ENCODE measurements around the gene SMAGP.
"Not testable (repeated sequence)": the region's sequence is repeated elsewhere in the genome, so short reads cannot be mapped to it uniquely, and the experiment has no call there.

The SMAGP gene

DNA sequence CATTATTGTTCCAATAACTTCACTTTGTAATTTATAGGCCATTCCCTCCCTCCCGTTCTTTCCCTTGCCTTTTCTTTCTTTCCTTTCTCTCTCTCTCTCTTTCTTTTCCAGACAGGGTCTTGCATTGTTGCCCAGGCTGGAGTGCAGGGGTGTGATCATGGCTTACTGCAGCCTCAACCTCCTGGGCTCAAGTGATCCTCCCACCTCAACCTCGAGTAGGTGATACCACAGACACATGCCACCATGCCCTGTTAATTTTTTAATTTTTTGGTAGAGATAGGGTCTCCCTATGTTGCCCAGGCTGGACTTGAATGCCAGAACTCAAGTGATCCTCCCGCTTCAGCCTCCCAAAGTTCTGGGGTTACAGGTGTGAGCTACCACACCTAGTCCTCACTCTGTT is 45.6 kb downstream of the SMAGP start:
- DNase-seq, result no peak

DNA sequence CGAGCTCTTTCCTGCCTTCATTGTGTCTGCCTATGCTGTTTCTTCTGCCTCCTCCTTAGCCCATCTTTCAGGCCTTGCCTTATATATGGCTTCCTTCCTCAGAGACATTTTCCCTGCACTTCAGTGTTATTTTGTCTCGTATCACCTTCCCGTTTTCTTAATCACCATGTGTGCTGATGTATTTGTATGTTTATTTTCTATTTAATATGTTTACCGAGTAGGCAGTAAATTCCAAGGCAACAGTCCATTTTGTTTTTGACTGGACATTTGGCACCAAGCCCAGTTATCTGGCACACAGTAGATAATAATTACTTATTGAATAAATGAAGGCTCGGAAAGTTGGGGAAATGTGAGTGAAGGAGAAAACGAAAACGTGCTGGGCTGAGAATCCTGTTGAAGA is 47.8 kb downstream of the SMAGP start:
- no peak for DNase-seq

DNA sequence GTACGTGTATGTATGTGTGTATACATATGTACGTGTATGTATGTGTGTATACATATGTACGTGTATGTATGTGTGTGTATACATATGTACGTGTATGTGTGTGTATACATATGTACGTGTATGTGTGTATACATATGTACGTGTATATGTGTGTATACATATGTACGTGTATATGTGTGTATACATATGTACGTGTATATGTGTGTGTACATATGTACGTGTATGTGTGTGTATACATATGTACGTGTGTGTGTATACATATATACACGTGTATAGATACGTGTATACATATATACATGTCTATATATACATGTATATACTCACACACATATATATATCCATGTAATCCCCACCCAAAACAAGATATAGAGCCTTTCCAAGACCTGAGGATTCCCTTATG is 50.4 kb downstream of the SMAGP start:
- DNase-seq, result not testable (repeated sequence)

DNA sequence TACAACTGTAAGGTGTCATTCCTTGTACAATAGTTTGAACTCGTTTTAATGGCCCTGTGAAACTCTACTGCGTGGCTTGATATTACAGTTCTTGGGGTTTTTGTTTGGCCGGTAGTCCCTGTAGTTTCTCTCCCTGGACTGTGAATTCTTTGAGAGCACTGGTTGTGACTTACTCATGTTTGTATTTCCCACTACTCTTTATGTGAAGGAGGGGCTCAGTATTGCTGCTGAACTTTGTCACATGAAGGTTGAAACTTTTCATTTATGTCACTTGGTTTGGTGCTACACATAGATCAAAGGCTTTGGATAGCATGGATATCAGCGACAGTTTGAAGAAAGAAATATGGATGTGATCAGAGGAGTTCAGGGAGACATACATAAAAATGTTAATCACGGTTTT is 50.9 kb downstream of the SMAGP start:
- DNase-seq, result no peak

DNA sequence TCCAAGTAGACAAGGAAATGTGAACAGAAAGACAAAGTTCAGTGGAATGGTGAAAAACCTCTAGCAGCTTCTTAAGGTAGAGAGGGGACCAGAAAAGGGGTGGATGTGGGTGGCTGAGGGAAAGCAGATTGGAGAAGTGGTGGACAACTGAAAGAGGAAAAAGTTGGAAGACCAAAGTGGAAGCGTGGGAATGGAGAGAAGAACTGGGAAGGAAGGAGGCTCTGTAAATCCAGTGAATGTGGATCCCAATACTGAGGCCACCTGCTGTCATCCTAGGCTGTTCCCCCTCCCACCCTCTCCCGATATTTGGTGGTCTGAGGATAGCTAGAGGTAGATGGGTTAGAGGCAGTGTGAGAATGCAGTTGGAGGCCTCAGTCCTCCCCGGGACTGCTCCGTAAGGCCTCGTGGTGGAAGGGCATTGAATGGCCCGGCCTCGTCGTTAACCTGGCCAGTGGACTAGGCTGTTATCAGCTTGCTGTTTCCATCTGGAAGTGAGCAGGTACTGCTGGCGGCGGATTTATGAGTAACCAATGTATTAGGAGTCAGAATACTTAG is 51.5 kb downstream of the SMAGP start:
- DNase-seq, result peak in 1 of 14 donors; percentile 21

DNA sequence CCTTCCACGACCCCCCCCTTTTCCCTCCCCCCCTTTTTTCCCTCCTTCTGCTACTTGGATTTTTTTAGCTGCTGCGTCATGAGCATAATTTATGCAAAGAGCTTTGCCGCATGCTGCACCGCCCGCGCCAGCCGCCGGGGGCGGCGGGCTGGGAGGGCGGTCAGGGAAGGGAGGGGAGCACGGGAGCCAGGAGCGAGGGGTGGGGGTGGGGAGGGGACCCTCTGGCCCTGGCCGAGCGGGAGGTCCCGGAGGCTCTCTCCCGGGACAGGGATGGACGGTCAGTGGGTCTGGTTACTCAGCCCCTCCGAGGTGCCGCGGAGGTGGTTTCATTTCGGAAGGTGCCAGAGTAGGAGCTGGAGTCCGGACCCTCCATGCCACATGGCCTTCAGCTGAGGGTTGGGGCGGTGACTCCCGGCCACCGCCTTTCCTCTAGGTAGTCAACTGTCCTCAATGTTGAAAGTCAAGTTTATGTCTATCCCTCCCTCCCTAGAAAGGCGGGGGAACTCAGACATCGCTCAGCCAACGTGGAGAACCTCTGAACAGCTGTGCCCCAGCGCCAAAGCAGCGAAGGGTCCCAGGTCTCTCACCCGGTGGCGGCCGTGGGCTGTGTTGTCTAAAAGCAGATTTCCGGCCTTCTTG is 52.1 kb downstream of the SMAGP start, which contains the start of gene POU6F1:
Gene POU6F1, minus strand, starts transcription at position 95 of the 639 bp plus-strand sequence. CDS start 11,226 bp downstream, outside the sequence.
- peak in 12 of 14 donors; percentile 41 to 80 (median 66) for DNase-seq

DNA sequence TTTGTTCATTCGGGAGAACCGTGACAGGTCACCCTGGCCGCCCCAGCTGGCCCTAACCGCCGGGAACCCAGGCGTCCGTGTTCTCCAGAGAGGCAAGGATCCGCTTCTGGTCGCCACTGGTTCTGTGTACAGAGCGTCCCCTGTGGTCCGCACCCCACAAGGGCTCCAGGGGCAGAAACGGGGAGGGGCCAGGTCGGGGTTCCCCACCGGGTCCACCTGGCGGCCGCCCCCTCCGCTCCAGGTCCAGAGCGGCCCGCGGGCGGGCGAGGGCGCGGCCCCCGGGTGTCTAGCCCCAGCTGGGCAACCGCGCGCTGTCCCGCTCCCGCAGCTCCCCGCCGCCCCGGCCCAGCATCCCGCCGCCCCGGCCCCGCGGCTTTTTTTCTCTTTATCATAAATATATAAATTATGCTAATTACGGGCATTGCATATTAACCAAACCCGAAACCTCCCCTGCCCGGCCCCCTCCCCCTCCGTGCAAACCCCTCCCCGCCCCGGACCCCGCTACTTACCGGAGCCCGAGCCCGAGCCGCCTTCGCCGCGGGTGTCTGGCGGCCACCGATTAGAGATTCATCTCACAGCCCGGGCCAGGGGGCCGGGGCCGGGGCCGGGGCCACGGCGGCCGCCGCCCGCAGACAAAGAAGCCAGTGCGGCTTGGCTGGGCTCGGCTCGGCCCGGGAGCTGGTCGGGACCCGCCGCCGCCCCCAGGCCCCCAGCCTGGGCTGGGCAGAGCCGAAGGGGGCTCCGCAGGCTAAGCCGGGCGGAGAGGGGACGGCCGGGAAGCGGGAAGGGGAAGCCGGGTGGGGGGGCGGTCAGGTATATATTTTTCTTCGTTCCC is 52.9 kb downstream of the SMAGP start:
- DNase-seq, result peak in 11 of 14 donors; percentile 42 to 79 (median 61)

DNA sequence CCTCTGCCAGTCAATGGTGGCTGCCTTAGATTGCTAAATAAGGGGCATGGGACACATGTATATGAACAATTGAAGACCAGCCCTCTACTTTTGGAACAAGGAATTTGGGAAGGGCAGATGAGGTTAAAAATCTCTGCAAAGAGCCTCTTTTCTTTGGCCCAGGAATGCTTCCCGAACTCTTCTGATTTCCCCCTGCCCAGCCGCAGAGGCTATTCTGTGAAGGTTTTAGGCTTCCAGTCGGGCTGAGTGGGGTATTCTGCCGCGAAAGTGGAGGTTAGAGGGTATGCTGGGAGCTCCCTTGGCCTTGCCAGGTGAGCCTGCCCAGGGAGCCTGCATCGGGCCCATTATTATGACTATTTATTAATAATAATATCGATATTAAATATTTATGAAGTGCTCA is 53.6 kb downstream of the SMAGP start:
- DNase-seq, result peak in 1 of 14 donors; percentile 55

DNA sequence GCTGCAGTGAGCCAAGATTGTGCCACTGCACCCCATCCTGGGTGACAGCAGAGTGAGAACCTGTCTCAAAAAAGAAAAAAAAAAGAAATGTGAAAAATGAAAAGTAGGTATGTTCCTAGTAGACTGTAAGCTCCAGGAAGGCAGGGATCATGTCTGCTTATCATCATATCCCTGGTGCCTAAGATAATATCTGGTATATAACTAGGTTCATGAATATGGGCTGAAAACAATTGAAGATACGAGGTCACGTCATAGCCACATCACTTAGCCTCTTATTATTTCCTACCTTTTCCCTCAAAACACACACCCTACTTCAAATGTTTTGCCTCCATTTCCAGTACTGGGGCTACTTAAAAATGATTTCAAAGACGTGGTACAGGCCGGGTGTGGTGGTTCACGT is 55.3 kb downstream of the SMAGP start:
- no peak for DNase-seq

DNA sequence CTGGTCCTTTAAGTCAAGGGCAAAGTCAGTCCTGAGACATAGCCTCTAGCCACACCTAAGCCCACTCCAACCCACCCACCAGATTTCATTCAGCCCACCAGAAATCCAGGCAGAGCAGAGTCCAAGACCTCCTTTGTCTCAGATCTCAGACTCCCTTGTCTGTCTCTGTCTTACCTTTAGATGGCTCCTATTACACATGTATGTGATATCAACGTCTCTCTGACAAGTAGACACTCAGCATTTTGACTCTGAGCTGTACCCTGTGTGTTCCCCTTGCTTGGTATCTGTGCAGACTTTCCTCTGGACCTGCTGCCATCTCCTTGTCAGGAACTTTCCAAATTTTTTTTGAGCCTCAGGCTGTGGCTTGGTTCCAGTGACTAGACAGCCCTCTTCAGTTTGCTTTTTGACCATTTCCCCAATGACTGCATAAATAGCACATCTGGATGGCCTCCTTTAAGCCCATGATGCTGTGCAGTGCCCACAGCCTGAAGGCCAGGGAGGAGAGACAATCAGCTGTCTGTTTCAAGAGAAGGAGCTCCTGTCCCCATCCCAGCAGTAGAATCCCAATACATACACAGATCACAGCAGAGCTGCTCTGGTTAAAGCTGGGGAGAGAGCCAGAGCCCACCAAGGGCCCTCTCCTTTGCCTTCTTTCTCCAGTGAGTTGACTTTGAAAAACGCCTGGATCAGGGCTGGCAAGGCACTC is 59.4 kb downstream of the SMAGP start:
- peak in 9 of 14 donors; percentile 8 to 67 (median 35) for DNase-seq

DNA sequence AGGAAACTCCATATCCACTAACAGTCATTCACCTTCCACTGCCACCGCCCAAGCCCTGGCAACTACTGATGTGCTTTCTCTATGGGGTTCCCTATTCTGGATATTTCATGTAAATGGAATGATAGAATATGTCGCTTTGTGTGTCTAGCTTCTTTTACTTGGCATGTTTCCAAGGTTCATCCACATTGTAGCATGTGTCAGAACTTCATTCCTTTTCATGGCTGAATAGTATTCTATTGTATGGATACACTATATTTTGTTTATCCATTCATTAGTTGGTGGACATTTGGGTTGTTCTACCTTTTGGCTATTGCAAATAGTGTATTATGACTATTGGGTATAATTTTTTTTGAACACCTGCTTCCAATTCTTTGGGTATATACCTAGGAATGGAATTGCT is 61.0 kb downstream of the SMAGP start:
- DNase-seq, result no peak

DNA sequence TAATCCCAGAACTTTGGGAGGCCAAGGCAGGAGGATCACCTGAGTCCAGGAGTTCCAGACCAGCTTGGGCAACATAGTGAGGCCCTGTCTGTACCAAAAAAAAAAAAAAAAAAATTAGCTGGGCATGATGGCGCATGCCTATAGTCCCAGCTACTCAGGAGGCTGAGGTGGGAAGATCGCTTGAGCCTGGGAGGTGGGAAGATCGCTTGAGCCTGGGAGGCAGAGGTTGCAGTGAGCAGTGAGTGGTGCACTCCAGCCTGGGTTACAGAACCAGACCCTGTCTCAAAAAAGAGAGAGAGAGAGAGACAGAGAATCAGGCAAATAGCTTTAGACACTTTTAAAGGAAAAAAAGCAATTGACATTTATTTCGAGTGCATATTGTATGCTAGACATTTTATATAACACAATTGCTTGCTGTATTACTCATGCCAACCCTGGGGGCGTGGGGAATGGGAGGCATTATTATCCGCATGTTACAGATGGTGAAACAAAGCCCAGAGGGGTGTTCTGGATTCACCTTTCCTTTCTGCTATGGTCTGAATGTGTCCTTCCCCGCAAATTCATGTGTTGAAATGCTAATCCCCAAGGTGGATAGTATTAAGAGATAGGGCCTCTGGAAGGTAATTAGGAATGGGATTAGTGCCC is 62.1 kb downstream of the SMAGP start:
- no peak for DNase-seq

DNA sequence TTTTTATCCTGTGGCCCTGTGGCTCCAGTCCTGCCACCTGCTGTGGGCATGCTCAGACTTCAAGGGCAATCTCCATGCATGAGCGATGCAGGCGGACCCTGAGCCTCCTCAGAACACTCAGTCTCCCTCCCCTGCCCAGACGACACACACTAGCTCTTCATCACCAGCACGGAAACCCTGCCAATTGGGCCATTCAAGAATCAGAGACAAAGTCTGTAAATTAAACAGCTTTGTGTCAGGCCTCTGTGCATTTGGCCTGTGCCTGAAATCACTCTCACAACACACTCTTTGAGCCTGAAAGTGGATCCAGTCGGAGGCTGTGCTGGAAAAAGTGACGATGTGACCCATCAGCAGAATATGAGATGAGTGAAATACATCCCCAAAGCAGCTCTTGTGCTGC is 64.9 kb downstream of the SMAGP start:
- peak in 2 of 14 donors; percentile 7 to 19 for DNase-seq

DNA sequence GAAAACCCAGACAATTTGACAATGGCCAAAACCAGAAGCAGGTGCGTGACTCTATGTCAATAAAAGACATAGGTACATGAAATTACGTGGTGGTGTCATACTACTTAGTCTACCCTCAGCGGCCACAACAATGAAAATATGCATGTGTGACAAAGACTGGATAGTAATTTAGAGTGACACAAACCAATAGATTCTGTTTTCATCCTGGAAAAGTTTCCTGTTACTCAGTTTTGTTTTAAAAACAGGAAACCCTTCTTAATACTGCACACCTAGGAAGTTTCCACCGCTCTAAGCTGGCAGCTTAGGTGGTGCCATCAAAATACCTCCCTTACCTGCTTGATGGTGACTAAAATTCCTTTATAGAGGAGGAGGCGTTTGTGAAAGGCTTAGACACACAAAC is 67.5 kb downstream of the SMAGP start:
- DNase-seq, result no peak

DNA sequence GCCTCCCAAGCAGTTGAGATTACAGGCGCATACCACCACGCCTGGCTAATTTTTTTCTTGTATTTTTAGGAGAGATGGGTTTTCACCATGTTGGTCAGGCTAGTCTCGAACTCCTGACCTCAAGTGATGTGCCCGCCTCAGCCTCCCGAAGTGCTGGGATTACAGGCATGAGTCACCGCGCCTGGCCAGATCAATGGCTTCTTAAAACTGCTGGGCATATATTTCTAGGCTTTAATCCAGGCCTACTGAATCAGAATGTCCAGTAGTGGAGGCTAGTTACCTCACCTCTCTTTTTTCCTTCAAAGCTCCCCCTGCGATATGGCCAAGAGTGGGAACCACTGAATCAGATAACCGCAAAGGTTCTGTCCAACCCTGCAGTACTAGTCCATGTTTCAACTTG is 69.4 kb downstream of the SMAGP start:
- no peak for DNase-seq

DNA sequence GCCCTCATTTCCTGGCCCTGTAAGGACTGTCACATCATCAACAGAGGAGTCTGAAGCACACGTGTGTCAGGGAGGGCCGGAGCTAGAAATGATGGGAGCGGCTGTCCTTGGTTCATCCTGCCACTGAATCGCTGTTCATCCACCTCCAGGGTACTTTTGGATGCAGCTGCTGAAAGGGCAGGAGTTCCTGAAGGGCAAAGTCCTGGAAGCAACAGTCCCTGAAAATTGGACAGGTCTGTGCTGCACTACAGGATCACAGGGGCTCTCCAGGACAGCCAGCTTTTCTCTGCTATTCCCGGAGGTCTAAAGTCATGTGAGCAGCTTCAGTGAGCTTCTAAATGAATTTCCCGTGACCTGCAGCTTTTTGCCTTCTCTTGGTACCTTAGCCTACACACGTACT is 70.1 kb downstream of the SMAGP start:
- no peak for DNase-seq

DNA sequence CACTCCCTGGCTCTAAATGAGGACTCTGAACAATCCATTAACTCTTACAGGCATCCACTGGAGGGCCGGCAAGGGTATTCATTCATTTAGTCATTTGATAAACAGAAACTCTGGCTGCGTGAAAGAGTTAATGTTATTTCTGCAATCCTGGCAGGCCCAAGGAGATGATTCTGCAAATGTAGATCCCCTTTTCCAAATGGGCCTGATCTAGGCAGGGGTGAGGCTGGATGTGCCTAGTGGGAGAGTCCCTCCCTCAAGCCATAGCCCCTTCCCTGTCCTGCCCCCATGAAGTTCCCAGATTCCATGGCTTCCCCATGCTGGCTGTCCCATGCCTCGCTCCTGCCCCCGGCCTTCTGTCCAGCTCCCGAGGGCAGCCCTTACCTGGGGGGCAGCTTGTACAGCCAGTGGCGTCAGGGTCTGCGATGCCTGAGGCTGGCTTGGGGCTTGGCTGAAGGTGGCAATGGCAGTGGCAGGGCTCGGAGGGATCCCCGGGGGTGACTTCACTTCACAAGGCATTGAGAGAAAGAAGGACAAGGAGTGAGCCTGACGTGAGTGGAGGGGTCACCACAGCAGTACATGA is 70.8 kb downstream of the SMAGP start:
- DNase-seq, result no peak

DNA sequence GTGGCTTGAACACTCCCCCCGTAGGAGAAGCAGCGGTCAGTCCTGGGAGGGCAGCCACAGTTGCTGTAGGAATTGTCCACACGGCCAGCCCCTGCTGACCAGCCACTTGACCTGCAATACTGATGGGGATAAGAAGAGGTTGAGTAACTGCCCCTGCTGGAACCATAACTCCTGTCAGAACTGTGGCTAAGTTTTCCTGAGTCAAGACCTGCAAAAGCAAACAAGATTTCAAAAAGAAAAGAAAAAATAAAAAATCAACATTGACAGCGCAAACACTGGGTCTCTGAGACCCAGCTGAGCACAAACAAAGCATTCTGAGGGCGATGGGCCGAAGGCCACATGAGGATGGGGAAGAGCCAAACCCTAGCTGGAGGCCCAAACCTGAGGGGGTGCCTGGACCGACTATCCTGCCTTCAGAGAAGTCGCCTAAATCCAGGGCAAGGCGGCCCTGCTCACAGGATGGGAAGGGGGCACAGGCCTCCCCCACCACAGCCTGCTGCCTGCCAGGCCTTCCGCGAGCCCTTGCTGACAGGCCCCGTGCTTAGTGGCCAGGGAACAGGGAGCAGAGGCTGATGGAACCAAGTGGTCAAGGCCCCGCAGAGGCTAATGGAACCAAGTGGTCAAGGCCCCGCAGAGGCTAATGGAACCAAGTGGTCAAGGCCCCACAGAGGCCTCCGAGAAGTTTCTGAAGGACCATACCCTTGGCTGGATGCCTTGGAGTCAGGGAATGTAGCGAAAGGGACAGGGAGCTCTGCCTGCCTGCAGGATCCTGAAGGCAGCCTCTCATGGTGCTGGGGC is 71.4 kb downstream of the SMAGP start:
- DNase-seq, result no peak

DNA sequence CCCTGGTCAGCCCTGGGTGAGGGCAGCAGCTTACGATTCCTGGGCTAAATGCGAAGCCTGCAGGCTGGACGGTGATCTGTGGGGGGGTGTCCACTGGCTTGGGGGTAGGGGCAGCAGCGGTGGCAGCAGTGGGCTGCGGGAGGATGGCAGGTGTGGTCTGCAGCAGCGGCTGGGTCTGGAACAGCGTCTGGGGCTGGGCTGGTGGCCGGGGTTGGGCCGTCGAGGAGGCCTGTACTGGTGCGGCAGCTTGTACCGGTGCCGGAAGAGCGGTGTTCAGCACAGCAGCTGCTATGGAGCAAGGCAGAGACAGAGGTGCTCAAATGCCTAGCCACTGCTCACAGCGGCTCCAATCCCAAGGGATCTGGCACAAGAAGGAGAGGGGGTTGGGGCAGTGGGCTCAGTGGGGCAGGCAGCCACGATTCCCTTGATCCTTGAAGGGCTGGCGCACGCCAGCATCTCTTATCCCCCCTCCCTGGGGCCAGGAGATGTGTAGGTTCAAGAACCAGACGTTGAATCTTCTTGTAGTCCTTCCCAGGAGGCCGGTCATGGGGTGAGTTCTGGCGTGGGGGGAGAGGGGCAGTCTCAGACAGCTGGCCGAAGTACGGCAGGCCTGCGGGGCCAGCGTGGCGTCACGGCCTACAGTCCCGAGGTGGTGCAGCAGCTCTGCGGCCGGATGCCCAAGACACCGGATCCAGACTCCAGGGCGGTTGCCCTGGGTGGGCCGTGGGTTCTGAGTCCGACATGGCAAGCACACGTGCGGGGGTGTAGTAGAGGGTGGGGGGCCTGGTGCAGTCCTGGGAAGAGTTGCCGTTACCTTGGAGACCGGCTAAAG is 72.3 kb downstream of the SMAGP start:
- no peak for DNase-seq

DNA sequence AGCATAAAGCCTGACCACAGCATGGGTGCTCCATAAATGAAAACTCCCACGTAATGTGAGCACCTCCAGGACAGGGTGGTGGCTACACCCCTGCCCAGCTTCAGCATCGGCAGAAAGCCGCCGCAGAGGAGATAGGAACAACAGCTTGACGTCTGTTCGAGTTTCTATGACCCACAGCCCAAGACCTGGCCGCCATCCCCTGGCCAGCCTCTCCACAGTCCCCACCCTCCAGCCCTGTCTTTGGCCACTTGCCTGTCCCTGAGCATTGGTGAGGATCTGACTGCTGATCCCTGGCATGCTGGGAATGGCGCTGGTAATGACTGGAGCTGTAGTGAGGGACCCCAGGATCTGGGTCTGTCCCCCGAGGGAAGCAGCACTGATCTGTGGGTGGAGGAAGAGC is 73.7 kb downstream of the SMAGP start:
- no peak for DNase-seq

Data from C1 segment of cervical spinal cord (tissue), 14 donors.